Gastroesophageal sphincter (tissue), 3 donors: Measurements from ENCODE around the gene DCAF7.

Experiments used
- POLR2A ChIP-seq, 2 donors: fragments of 450-650 bp; IDR thresholded peaks; one replicate each; pipeline ENCODE4 v1.6.1; 2017; ENCODE audit warnings: antibody characterized with exemption in 2 of 2, mild to moderate bottlenecking in 2 of 2, moderate library complexity in 1 of 2
- POLR2AphosphoS5 ChIP-seq: sonication (generic); formaldehyde crosslinking; IDR thresholded peaks from one replicate; pipeline ENCODE4 v1.6.1; 2017; ENCODE audit warnings: antibody characterized with exemption
- TF ChIP-seq, protein P1 (sequence below), 4 experiments: fragments of 200-600 bp in 2 of 4; fragments of 450-650 bp in 2 of 4; sonication (generic) in 1 of 4; IDR thresholded peaks; one replicate each; pipeline ENCODE4 v1.5.1; 2017 to 2019; ENCODE audit warnings: antibody characterized with exemption in 4 of 4, mild to moderate bottlenecking in 2 of 4, moderate library complexity in 2 of 4

DNA sequence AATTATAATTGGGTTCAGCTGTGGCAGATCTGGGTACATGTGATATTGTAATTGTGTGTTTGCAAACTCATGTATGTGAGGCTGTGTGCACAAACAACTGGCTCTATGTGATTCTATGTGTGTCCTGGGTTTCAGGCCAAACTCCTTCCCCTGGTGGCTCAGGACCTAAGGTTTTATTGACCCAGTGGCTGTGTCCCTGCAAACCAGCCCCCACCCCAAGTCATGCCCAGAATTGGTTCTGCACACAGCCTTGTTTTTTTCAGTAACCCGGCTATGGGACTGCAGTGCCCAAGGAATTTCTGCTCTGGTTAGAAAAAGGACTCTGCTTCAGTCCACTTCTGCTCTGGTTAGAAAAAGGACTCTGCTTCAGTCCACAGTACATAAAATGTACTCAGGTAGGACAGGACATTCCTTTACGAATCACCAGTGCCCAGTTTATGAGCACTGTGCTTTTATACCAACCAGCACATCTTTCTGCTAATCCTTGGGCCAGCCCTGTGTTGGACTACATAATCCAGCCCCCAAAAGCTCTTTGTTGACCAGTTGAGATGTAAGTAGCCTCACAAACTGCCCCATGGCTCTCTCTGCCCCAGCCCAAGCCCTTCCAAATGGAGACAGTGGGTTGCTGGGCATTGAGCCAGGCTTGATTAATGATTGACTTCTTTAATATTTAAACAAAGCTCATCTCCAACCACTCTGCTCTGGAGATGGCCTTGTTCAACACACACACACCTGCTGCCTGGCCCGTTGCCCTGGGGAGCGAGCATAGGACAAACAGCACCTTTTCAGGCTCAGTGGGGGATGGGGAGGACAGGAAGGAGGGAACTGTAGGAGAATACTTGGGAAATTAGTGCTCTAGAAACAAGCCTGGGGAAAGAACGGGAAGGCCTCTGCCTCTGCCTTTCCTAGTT lies 30.1 kb upstream of the DCAF7 start:
- no peak for TF ChIP-seq POLR2AphosphoS5
- no peak for TF ChIP-seq POLR2A (IDR thresholded peaks at IDR 0.05)
- TF ChIP-seq, protein P1, sequence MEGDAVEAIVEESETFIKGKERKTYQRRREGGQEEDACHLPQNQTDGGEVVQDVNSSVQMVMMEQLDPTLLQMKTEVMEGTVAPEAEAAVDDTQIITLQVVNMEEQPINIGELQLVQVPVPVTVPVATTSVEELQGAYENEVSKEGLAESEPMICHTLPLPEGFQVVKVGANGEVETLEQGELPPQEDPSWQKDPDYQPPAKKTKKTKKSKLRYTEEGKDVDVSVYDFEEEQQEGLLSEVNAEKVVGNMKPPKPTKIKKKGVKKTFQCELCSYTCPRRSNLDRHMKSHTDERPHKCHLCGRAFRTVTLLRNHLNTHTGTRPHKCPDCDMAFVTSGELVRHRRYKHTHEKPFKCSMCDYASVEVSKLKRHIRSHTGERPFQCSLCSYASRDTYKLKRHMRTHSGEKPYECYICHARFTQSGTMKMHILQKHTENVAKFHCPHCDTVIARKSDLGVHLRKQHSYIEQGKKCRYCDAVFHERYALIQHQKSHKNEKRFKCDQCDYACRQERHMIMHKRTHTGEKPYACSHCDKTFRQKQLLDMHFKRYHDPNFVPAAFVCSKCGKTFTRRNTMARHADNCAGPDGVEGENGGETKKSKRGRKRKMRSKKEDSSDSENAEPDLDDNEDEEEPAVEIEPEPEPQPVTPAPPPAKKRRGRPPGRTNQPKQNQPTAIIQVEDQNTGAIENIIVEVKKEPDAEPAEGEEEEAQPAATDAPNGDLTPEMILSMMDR (IDR thresholded peaks at IDR 0.05), result no peak
